Left colon (tissue), 2 donors: ENCODE results near the gene SKAP1. TPM values are rescaled to one million over a fixed set of nuclear protein-coding genes. Genes with fewer than 3 reads are reported as not detected.
A peak's percentile ranks its signal among the peaks of the same experiment; 100 is the strongest.
"Not testable (repeated sequence)": the region's sequence is repeated elsewhere in the genome, so short reads cannot be mapped to it uniquely, and the experiment has no call there.

Experiments used
- ATAC-seq: fragments of 200-7000 bp; cut with Tn5 transposase; one replicate; pipeline ENCODE4 v1.9.1; 2020; ENCODE audit warnings: mild to moderate bottlenecking, moderate library complexity
- DNase-seq, 2 donors: peaks; one replicate each; pipeline ENCODE4 v3.0.0-alpha.2; 2020
- intact Hi-C, 2 donors: fragments of 100-400 bp; cut with DNase I in 1 of 2; cut with micrococcal nuclease in 1 of 2; formaldehyde crosslinking; loops; one replicate each; pipeline versions ENCODE4 v1.11.2 to v1.14.0; 2022; cut with DNase I, micrococcal nuclease
- total RNA-seq, 2 donors: library from RNA; stranded (reverse); fragmentation: NEBNext Ultra II Directional; extraction: Animal tissue kit (Norgen Biotek cat#: 25700); gene quantifications; one replicate each; pipeline ENCODE4 v1.2.1, GENCODE V29; 2021
- donor health status: DM: no; HTN: no; CAD: no.
- donor health status: DM: yes; HTN: yes; CAD: no.

Gene SKAP1
- total RNA-seq, 2 donors from 2014 or later, result 1.2 to 2.5 TPM

GRCh38 chr17:48426761-48427500 lies 3.1 kb downstream of the SKAP1 start:
- intact Hi-C loops, result no loop called here
- no peak for ATAC-seq
- no peak for DNase-seq

- intact Hi-C loops, result no loop called here
- ATAC-seq (no peak), DNase-seq (no peak)
Observed at GRCh38 chr17:48426019-48426665, 3.9 kb downstream of the SKAP1 start.

- ATAC-seq, intact Hi-C loops, DNase-seq: not testable (repeated sequence)
Observed at GRCh38 chr17:48422060-48422459, 8.0 kb downstream of the SKAP1 start.

- DNase-seq, result no peak
- no peak for ATAC-seq
- intact Hi-C loops, result no loop called here
Observed at GRCh38 chr17:48420823-48421222, 9.2 kb downstream of the SKAP1 start.

GRCh38 chr17:48416971-48417370 lies 13.0 kb downstream of the SKAP1 start:
- DNase-seq (no peak), ATAC-seq (no peak)
- intact Hi-C loops, result no loop called here

- ATAC-seq, result no peak
Observed at GRCh38 chr17:48413613-48414405, 16.2 kb downstream of the SKAP1 start.

GRCh38 chr17:48412841-48413240 lies 17.2 kb downstream of the SKAP1 start:
- no peak for ATAC-seq
- no peak for DNase-seq
- intact Hi-C loops, result no loop called here

More at GRCh38 chr17:48413613-48414405, 16.2 kb downstream of the SKAP1 start:
- intact Hi-C loops, result no loop called here
- no peak for DNase-seq

GRCh38 chr17:48410821-48411220 lies 19.2 kb downstream of the SKAP1 start:
- DNase-seq, ATAC-seq, intact Hi-C loops: not testable (repeated sequence)

- no peak for DNase-seq
- no peak for ATAC-seq
- intact Hi-C loops, result no loop called here
Observed at GRCh38 chr17:48409607-48410006, 20.4 kb downstream of the SKAP1 start.

- ATAC-seq, result peak; percentile 45
- intact Hi-C loops, result no loop called here
- DNase-seq, result no peak
Observed at GRCh38 chr17:48406936-48407567, 23.0 kb downstream of the SKAP1 start.

GRCh38 chr17:48394821-48395220 lies 35.2 kb downstream of the SKAP1 start:
- intact Hi-C loops, result loop anchor here in 1 of 2 donors (10.0 kb wide), 1 partner anchor 70 kb away; no protein-coding TSS in a partner anchor
- DNase-seq, result no peak
- no peak for ATAC-seq

GRCh38 chr17:48393283-48393682 lies 36.7 kb downstream of the SKAP1 start:
- no peak for ATAC-seq
- intact Hi-C loops, result loop anchor here in 1 of 2 donors (10.0 kb wide), 1 partner anchor 72 kb away; no protein-coding TSS in a partner anchor
- DNase-seq, result no peak

GRCh38 chr17:48392857-48393256 lies 37.2 kb downstream of the SKAP1 start:
- DNase-seq, result no peak
- intact Hi-C loops, result loop anchor here in 1 of 2 donors (10.0 kb wide), 1 partner anchor 72 kb away; no protein-coding TSS in a partner anchor
- ATAC-seq, result no peak

GRCh38 chr17:48391444-48391843 lies 38.6 kb downstream of the SKAP1 start:
- no peak for DNase-seq
- no peak for ATAC-seq
- intact Hi-C loops, result loop anchor here in 1 of 2 donors (10.0 kb wide), 1 partner anchor 73 kb away; no protein-coding TSS in a partner anchor

GRCh38 chr17:48389903-48390302 lies 40.1 kb downstream of the SKAP1 start:
- intact Hi-C loops, result loop anchor here in 1 of 2 donors (10.0 kb wide), 1 partner anchor 75 kb away; no protein-coding TSS in a partner anchor
- ATAC-seq (no peak), DNase-seq (no peak)

- DNase-seq, result no peak
- intact Hi-C loops, result no loop called here
- ATAC-seq, result no peak
Observed at GRCh38 chr17:48388955-48389743, 40.9 kb downstream of the SKAP1 start.

GRCh38 chr17:48386826-48387225 lies 43.2 kb downstream of the SKAP1 start:
- intact Hi-C loops, result no loop called here
- no peak for ATAC-seq
- DNase-seq, result no peak

- no peak for DNase-seq
- intact Hi-C loops, result no loop called here
- no peak for ATAC-seq
Observed at GRCh38 chr17:48385319-48385718, 44.7 kb downstream of the SKAP1 start.
